Astrocyte (in vitro differentiated cells and primary cell): ENCODE data around the gene DHX29. TPM values are rescaled to one million over a fixed set of nuclear protein-coding genes. Genes with fewer than 3 reads are reported as not detected.
A peak's percentile ranks its signal among the peaks of the same experiment; 100 is the strongest.

ENCODE experiments used
- DNase-seq: peaks from one replicate; pipeline ENCODE4 v3.0.0-alpha.2; 2010; ENCODE audit warnings: low read depth
- FAIRE-seq: peaks from 2 replicates; lab custom pipeline; 2011; peaks lifted over from hg19 to GRCh38; lab: Jason Lieb, UNC
- H2AFZ ChIP-seq: 2 replicates; pipeline ENCODE4 v1.6.0; 2012; ENCODE audit warnings: low read depth, low read length, inconsistent platforms
- H3K27ac ChIP-seq: 2 replicates; pipeline ENCODE4 v1.5.1; 2011; ENCODE audit warnings: low read depth, low read length, inconsistent platforms
- H3K27me3 ChIP-seq: 2 replicates; pipeline ENCODE4 v1.6.0; 2011; ENCODE audit warnings: low read length, inconsistent platforms; ENCODE audit not compliant: insufficient read depth
- H3K36me3 ChIP-seq: 2 replicates; pipeline ENCODE4 v1.5.1; 2011; ENCODE audit warnings: low read length, inconsistent platforms; ENCODE audit not compliant: insufficient read depth
- H3K4me1 ChIP-seq: 2 replicates; pipeline ENCODE4 v1.5.1; 2011; ENCODE audit warnings: low read length, inconsistent platforms; ENCODE audit not compliant: insufficient read depth
- H3K4me2 ChIP-seq: 2 replicates; pipeline ENCODE4 v1.6.0; 2012; ENCODE audit warnings: low read length, inconsistent platforms
- H3K4me3 ChIP-seq: 2 replicates; pipeline ENCODE4 v1.5.1; 2011; ENCODE audit warnings: low read depth, mild to moderate bottlenecking, low read length, inconsistent platforms; ENCODE audit not compliant: insufficient read depth
- H3K79me2 ChIP-seq: 2 replicates; pipeline ENCODE4 v1.6.0; 2012; ENCODE audit warnings: mild to moderate bottlenecking, low read length, inconsistent platforms; ENCODE audit not compliant: insufficient read depth
- H3K9ac ChIP-seq: 2 replicates; pipeline ENCODE4 v1.6.0; 2012; ENCODE audit warnings: mild to moderate bottlenecking, low read length, inconsistent platforms
- H3K9me3 ChIP-seq: 2 replicates; pipeline ENCODE4 v1.5.1; 2012; ENCODE audit warnings: low read depth, mild to moderate bottlenecking, low read length, inconsistent platforms; ENCODE audit not compliant: insufficient read depth
- H4K20me1 ChIP-seq: 2 replicates; pipeline ENCODE4 v1.6.0; 2012; ENCODE audit warnings: low read length, inconsistent platforms; ENCODE audit not compliant: insufficient read depth
- H3K27ac Mint-ChIP-seq: one replicate; pipeline ENCODE4 v1.8.0; 2021; ENCODE audit warnings: mild to moderate bottlenecking, mixed read lengths; ENCODE audit not compliant: unreplicated experiment
- H3K27me3 Mint-ChIP-seq: one replicate; pipeline ENCODE4 v1.8.0; 2021; ENCODE audit warnings: low read depth, mixed read lengths; ENCODE audit not compliant: unreplicated experiment
- H3K36me3 Mint-ChIP-seq: one replicate; pipeline ENCODE4 v1.8.0; 2021; ENCODE audit warnings: low read depth, mixed read lengths; ENCODE audit not compliant: unreplicated experiment
- H3K4me1 Mint-ChIP-seq: one replicate; pipeline ENCODE4 v1.8.0; 2021; ENCODE audit warnings: low read depth, mixed read lengths; ENCODE audit not compliant: unreplicated experiment
- H3K4me3 Mint-ChIP-seq: one replicate; pipeline ENCODE4 v1.8.0; 2021; ENCODE audit warnings: mild to moderate bottlenecking, moderate library complexity, mixed read lengths; ENCODE audit not compliant: unreplicated experiment
- H3K9me3 Mint-ChIP-seq: one replicate; pipeline ENCODE4 v1.8.0; 2021; ENCODE audit warnings: mild to moderate bottlenecking, mixed read lengths; ENCODE audit not compliant: unreplicated experiment
- CTCF ChIP-seq: IDR thresholded peaks from 2 replicates; pipeline ENCODE4 v1.5.1; 2011; ENCODE audit warnings: low read depth, mild to moderate bottlenecking, inconsistent platforms, low read length, moderate library complexity; ENCODE audit not compliant: insufficient read depth
- EZH2 ChIP-seq: IDR thresholded peaks from 2 replicates; pipeline ENCODE4 v1.6.1; 2012; ENCODE audit warnings: mild to moderate bottlenecking, low read length, inconsistent platforms; ENCODE audit not compliant: insufficient read depth
- total RNA-seq: library from RNA; stranded (reverse); gene quantifications from 2 replicates; pipeline ENCODE4 v1.2.1, GENCODE V29; 2021

DHX29 gene
- total RNA-seq, 1 donor from 2014 or later: 27.0 TPM

- FAIRE-seq (no peak), DNase-seq (no peak)
- H4K20me1 ChIP-seq: peaks cover 2% of the 10 kb centered on the region
- H3K27ac Mint-ChIP-seq: no peak overlapping the region
- peak overlapping the region; percentile 84 for H3K4me3 Mint-ChIP-seq
- no peak overlapping the region for H3K27ac ChIP-seq
- peaks cover 72% of the 10 kb centered on the region for H3K27me3 Mint-ChIP-seq
- H3K4me2 ChIP-seq: peak overlapping the region; percentile 79
- no peaks in the 10 kb centered on the region for H3K36me3 Mint-ChIP-seq
- no peaks in the 10 kb centered on the region for H3K79me2 ChIP-seq
- H3K27me3 ChIP-seq: peaks cover 83% of the 10 kb centered on the region
- peaks cover 4% of the 10 kb centered on the region for H3K4me1 Mint-ChIP-seq
- H3K36me3 ChIP-seq: no peaks in the 10 kb centered on the region
- H3K9me3 ChIP-seq: peaks cover 2% of the 10 kb centered on the region
- no peak overlapping the region for H3K9ac ChIP-seq
- peak; percentile 83 for TF ChIP-seq EZH2
- no peak for TF ChIP-seq CTCF
- peaks cover 14% of the 10 kb centered on the region for H3K4me1 ChIP-seq
- peaks cover 10% of the 10 kb centered on the region for H3K9me3 Mint-ChIP-seq
- peak overlapping the region; percentile 29 for H3K4me3 ChIP-seq
- peak overlapping the region; percentile 68 for H2AFZ ChIP-seq
Observed at GRCh38 chr5:55220433-55221185, 86.9 kb downstream of the DHX29 start.

- H3K4me2 ChIP-seq: no peak overlapping the region
- FAIRE-seq: no peak
Observed at GRCh38 chr5:55219770-55220169, 87.7 kb downstream of the DHX29 start.

More at GRCh38 chr5:55219770-55220169, 87.7 kb downstream of the DHX29 start:
- H3K27ac Mint-ChIP-seq: no peak overlapping the region
- H4K20me1 ChIP-seq: no peaks in the 10 kb centered on the region
- H3K27me3 Mint-ChIP-seq: peaks cover 64% of the 10 kb centered on the region
- H3K36me3 Mint-ChIP-seq: no peaks in the 10 kb centered on the region
- H3K4me1 Mint-ChIP-seq: peaks cover 4% of the 10 kb centered on the region
- no peak overlapping the region for H2AFZ ChIP-seq
- H3K79me2 ChIP-seq: no peaks in the 10 kb centered on the region
- H3K9me3 ChIP-seq: peaks cover 2% of the 10 kb centered on the region
- peaks cover 10% of the 10 kb centered on the region for H3K9me3 Mint-ChIP-seq
- H3K9ac ChIP-seq: no peak overlapping the region
- no peak overlapping the region for H3K4me3 ChIP-seq
- H3K4me1 ChIP-seq: peaks cover 14% of the 10 kb centered on the region
- peaks cover 75% of the 10 kb centered on the region for H3K27me3 ChIP-seq
- no peak for DNase-seq
- TF ChIP-seq EZH2 (no peak), CTCF (no peak)
- no peaks in the 10 kb centered on the region for H3K36me3 ChIP-seq
- no peak overlapping the region for H3K4me3 Mint-ChIP-seq
- no peak overlapping the region for H3K27ac ChIP-seq
